ENCODE measurements around the gene IL37. TPM values are rescaled to one million over a fixed set of nuclear protein-coding genes. Genes with fewer than 3 reads are reported as not detected.

The IL37 gene, protein sequence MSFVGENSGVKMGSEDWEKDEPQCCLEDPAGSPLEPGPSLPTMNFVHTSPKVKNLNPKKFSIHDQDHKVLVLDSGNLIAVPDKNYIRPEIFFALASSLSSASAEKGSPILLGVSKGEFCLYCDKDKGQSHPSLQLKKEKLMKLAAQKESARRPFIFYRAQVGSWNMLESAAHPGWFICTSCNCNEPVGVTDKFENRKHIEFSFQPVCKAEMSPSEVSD
- total RNA-seq, result not detected in 2 replicates

DNA sequence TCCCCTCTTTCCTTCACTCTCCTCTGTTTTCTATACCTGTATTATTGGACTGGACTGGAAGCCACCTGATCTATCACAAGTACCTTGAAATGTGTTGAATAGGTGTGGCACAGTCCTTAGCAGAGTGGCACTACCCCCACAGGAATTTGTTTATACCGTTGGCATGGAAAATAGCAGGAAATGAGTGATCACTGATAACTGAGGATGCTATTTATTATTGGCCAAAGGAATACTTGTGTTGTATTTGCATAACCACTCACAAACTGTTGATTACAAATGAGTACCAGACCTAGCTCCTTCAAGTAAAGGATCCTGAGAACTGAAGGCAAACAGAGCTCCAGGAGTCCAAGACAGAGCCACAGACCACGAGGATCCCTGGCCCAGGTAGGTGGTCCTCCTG lies at the start of gene IL37:
IL37 (plus strand) TSS at position 301 of the 400 bp plus-strand sequence. CDS start 1,848 bp downstream, outside the sequence.

Other genes with a start within 250 kb of the IL37 start
- gene NT5DC4, start 190.1 kb upstream of the IL37 start, total RNA-seq, result not detected in 2 replicates
- gene CKAP2L, start 146.6 kb upstream of the IL37 start, total RNA-seq, result 0.23 and 0.77 TPM in 2 replicates
- gene IL1A, start 126.7 kb upstream of the IL37 start, total RNA-seq, result under 0.01 TPM in 1 of 2 replicates, not detected in the other
- gene IL1B, start 74.4 kb upstream of the IL37 start, total RNA-seq, result 0.09 and 1.9 TPM in 2 replicates
- not detected in 2 replicates for gene IL36G, start 66.8 kb downstream of the IL37 start, total RNA-seq
- gene IL36A, start 94.3 kb downstream of the IL37 start, total RNA-seq, result not detected in 2 replicates
- gene IL36B, start 141.7 kb downstream of the IL37 start, total RNA-seq, result not detected in 2 replicates
- gene IL36RN, start 148.0 kb downstream of the IL37 start, total RNA-seq, result not detected in 2 replicates
- gene IL1F10, start 156.8 kb downstream of the IL37 start, total RNA-seq, result not detected in 2 replicates
- not detected in 2 replicates for gene IL1RN, start 216.4 kb downstream of the IL37 start, total RNA-seq